ENCODE measurements around the gene SMOC2.
A peak's percentile ranks its signal among the peaks of the same experiment; 100 is the strongest.
"Not testable (repeated sequence)": the region's sequence is repeated elsewhere in the genome, so short reads cannot be mapped to it uniquely, and the experiment has no call there.

DNA sequence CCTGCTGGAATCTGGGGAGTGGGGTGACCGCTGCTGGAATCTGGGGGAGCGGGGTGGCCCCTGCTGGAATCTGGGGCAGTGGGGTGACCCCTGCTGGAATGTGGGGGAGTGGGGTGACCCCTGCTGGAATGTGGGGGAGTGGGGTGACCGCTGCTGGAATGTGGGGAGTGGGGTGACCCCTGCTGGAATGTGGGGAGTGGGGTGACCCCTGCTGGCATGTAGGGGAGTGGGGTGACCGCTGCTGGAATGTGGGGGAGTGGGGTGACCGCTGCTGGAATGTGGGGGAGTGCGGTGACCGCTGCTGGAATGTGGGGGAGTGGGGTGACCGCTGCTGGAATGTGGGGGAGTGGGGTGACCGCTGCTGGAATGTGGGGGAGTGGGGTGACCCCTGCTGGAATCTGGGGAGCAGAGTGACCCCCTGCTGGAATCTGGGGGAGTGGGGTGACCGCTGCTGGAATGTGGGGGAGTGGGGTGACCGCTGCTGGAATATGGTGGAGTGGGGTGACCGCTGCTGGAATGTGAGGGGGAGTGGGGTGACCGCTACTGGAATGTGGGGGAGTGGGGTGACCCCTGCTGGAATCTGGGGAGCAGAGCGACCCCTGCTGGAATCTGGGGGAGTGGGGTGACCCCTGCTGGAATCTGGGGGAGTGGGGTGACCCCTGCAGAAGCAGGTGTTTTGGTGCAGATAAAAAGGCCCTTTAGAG, 97.4 kb downstream of the SMOC2 start:
- TF ChIP-seq POLR2AphosphoS5 (IDR thresholded peaks at IDR 0.05; ENCODE audit: low read depth, low read length); JUND (IDR thresholded peaks at IDR 0.05); POLR2A (IDR thresholded peaks at IDR 0.05; ENCODE audit: borderline replicate concordance, extremely low read depth, insufficient read depth, insufficient read length); ELF1 (IDR thresholded peaks at IDR 0.05; ENCODE audit: borderline replicate concordance, low read depth); EZH2 (IDR thresholded peaks at IDR 0.05); ATF3 (IDR thresholded peaks at IDR 0.05); FOSL1 (IDR thresholded peaks at IDR 0.05; ENCODE audit: low read depth); REST (IDR thresholded peaks at IDR 0.05; ENCODE audit: low read depth); MAX (IDR thresholded peaks at IDR 0.05); SRF (IDR thresholded peaks at IDR 0.05; ENCODE audit: low read depth); SP1 (IDR thresholded peaks at IDR 0.05; ENCODE audit: low read depth); TCF7L2 (IDR thresholded peaks at IDR 0.05; ENCODE audit: borderline replicate concordance, extremely low read depth, insufficient read depth, insufficient read length): not testable (repeated sequence)
- 0 out of 6 replicates have a peak, but pooled peaks of 2 of the 3 experiments have one; percentile 2 to 11 for TF ChIP-seq CTCF (IDR thresholded peaks at IDR 0.05 in 2 of 3, conservative IDR thresholded peaks at IDR 0.05 in 1 of 3; ENCODE audit: borderline replicate concordance in 1 of 3, insufficient read depth in 1 of 3, low read depth in 2 of 3, low read length in 2 of 3)
- TF ChIP-seq, protein P1, sequence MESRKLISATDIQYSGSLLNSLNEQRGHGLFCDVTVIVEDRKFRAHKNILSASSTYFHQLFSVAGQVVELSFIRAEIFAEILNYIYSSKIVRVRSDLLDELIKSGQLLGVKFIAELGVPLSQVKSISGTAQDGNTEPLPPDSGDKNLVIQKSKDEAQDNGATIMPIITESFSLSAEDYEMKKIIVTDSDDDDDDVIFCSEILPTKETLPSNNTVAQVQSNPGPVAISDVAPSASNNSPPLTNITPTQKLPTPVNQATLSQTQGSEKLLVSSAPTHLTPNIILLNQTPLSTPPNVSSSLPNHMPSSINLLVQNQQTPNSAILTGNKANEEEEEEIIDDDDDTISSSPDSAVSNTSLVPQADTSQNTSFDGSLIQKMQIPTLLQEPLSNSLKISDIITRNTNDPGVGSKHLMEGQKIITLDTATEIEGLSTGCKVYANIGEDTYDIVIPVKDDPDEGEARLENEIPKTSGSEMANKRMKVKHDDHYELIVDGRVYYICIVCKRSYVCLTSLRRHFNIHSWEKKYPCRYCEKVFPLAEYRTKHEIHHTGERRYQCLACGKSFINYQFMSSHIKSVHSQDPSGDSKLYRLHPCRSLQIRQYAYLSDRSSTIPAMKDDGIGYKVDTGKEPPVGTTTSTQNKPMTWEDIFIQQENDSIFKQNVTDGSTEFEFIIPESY (IDR thresholded peaks at IDR 0.05; ENCODE audit: extremely low read depth, insufficient replicate concordance, low read length): not testable (repeated sequence)
